Measurements from ENCODE around the gene PCNX3. TPM values are rescaled to one million over a fixed set of nuclear protein-coding genes. Genes with fewer than 3 reads are reported as not detected.

Gene PCNX3
- total RNA-seq, 4 donors from 2014 or later, result 56.4 to 89.0 (median 62.4) TPM

GRCh38 chr11:65620666-65621065 lies 5.1 kb downstream of the PCNX3 start:
- Histone ChIP-seq H3K4me3 (no peak overlapping the region), H3K9me3 (no peaks in the 10 kb centered on the region), H3K27ac (no peak overlapping the region), H3K4me1 (peaks cover 3 to 16% (median 13%) of the 10 kb centered on the region in 4 donors), H3K36me3 (peaks cover 0 to 25% (median 8%) of the 10 kb centered on the region in 4 donors), H3K27me3 (no peaks in the 10 kb centered on the region)
- TF ChIP-seq, protein P1, sequence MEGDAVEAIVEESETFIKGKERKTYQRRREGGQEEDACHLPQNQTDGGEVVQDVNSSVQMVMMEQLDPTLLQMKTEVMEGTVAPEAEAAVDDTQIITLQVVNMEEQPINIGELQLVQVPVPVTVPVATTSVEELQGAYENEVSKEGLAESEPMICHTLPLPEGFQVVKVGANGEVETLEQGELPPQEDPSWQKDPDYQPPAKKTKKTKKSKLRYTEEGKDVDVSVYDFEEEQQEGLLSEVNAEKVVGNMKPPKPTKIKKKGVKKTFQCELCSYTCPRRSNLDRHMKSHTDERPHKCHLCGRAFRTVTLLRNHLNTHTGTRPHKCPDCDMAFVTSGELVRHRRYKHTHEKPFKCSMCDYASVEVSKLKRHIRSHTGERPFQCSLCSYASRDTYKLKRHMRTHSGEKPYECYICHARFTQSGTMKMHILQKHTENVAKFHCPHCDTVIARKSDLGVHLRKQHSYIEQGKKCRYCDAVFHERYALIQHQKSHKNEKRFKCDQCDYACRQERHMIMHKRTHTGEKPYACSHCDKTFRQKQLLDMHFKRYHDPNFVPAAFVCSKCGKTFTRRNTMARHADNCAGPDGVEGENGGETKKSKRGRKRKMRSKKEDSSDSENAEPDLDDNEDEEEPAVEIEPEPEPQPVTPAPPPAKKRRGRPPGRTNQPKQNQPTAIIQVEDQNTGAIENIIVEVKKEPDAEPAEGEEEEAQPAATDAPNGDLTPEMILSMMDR (IDR thresholded peaks at IDR 0.05), result no peak
- TF ChIP-seq POLR2A (IDR thresholded peaks at IDR 0.05) (no peak), POLR2AphosphoS5 (IDR thresholded peaks at IDR 0.05) (no peak), EP300 (IDR thresholded peaks at IDR 0.05; ENCODE audit: low read depth) (no peak)
- WGBS, 2 donors (ENCODE audit: low coverage in 1 of 2), result 93 to 100% methylated on average over 1 to 19 of the region's 19 CpGs
- no peak for DNase-seq
- in situ Hi-C loops (cut with MboI; ENCODE audit: low pct_ligation_motif_present in 1 of 4, low pct_unique_long_range_greater_than_20kb in 1 of 4, low sequenced_read_pairs in 3 of 4) (no loop called here), intact Hi-C loops (cut with DNase I; ENCODE audit: low total_unique reads) (no loop called here)

DNA sequence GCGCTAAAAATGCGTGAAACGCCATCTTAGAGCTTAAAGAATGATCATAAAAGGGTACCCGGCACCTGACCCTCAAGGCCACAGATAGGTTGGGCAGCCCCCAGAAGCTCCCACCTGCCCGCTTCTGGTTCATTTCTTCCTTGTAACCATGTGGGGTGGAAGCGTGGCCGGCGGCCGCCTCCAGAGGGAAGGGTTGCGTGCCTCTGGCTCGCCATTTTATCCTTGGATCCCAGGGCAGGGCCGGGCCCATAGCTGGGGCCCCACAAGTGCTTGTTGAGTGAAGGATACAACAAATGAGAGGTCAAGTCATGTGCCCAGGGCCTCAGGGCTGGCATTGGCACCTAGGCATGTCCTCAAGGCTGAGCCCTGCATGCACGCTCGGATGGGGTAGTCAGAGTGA lies 5.9 kb downstream of the PCNX3 start:
- peaks cover 0 to 26% (median 8%) of the 10 kb centered on the region in 4 donors for H3K36me3 ChIP-seq
- intact Hi-C loops (cut with DNase I; ENCODE audit: low total_unique reads), result no loop called here
- H3K27me3 ChIP-seq, result no peaks in the 10 kb centered on the region
- in situ Hi-C loops (cut with MboI; ENCODE audit: low pct_ligation_motif_present in 1 of 4, low pct_unique_long_range_greater_than_20kb in 1 of 4, low sequenced_read_pairs in 3 of 4), result no loop called here
- no peaks in the 10 kb centered on the region for H3K9me3 ChIP-seq
- DNase-seq, result no peak
- no peak overlapping the region for H3K27ac ChIP-seq
- TF ChIP-seq POLR2AphosphoS5 (IDR thresholded peaks at IDR 0.05) (no peak), EP300 (IDR thresholded peaks at IDR 0.05; ENCODE audit: low read depth) (no peak), POLR2A (IDR thresholded peaks at IDR 0.05) (no peak)
- TF ChIP-seq, protein P1 (IDR thresholded peaks at IDR 0.05), result no peak
- H3K4me1 ChIP-seq, result peaks cover 3 to 12% (median 10%) of the 10 kb centered on the region in 4 donors
- 93 to 99% methylated on average over 3 to 14 of the region's 14 CpGs for WGBS, 2 donors (ENCODE audit: low coverage in 1 of 2)
- no peak overlapping the region for H3K4me3 ChIP-seq

DNA sequence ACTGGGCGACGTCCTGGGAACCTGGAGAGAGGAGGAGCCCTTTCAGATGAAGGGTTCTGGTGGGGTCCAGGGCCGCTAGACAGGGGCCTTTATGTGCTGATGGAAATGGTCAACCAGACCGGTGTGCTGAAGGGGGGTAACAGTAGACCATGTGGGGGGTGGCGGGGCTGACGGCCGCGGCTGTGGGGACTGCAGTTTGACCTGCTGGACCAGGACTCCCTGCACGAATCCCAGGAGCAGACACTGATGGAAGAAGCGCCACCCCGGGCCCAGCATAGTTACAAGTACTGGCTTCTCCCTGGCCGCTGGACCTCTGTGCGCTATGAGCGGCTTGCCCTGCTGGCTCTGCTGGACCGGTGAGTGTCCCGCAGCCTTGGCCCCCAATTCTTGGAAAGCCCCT lies 6.4 kb downstream of the PCNX3 start:
- 90 to 96% methylated on average over 2 to 15 of the region's 16 CpGs for WGBS, 2 donors (ENCODE audit: low coverage in 1 of 2)
- H3K4me1 ChIP-seq, result peaks cover 0 to 7% (median 5%) of the 10 kb centered on the region in 4 donors
- TF ChIP-seq POLR2A (IDR thresholded peaks at IDR 0.05) (no peak), EP300 (IDR thresholded peaks at IDR 0.05; ENCODE audit: low read depth) (no peak), POLR2AphosphoS5 (IDR thresholded peaks at IDR 0.05) (no peak)
- TF ChIP-seq, protein P1 (IDR thresholded peaks at IDR 0.05), result no peak
- no peak overlapping the region for H3K27ac ChIP-seq
- H3K9me3 ChIP-seq, result no peaks in the 10 kb centered on the region
- in situ Hi-C loops (cut with MboI; ENCODE audit: low pct_ligation_motif_present in 1 of 4, low pct_unique_long_range_greater_than_20kb in 1 of 4, low sequenced_read_pairs in 3 of 4), result no loop called here
- peaks cover 0 to 30% (median 8%) of the 10 kb centered on the region in 4 donors for H3K36me3 ChIP-seq
- DNase-seq, result no peak
- intact Hi-C loops (cut with DNase I; ENCODE audit: low total_unique reads), result no loop called here
- H3K4me3 ChIP-seq, result no peak overlapping the region
- H3K27me3 ChIP-seq, result no peaks in the 10 kb centered on the region

DNA sequence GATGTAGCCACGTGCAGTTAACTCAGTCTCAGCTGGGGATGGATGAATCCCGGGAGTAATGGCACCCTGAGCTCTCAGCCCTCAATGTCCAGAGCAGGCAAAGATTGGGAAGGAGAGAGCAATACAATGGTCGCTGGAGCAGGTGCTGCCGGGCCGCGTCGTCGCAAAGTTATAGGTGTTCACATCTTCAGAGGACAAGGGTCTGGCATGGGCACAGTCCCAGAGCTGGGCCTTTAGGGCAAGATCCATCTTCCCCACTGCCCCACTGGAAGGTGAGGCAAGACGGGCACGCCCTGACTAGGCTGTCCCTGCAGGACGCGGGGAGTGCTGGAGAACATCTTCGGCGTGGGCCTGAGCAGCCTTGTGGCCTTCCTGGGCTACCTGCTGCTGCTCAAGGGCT lies 7.6 kb downstream of the PCNX3 start:
- no peaks in the 10 kb centered on the region for H3K27me3 ChIP-seq
- in situ Hi-C loops (cut with MboI; ENCODE audit: low pct_ligation_motif_present in 1 of 4, low pct_unique_long_range_greater_than_20kb in 1 of 4, low sequenced_read_pairs in 3 of 4) (no loop called here), intact Hi-C loops (cut with DNase I; ENCODE audit: low total_unique reads) (no loop called here)
- H3K9me3 ChIP-seq, result no peaks in the 10 kb centered on the region
- H3K4me3 ChIP-seq, result no peak overlapping the region
- no peak for DNase-seq
- TF ChIP-seq EP300 (IDR thresholded peaks at IDR 0.05; ENCODE audit: low read depth) (no peak), POLR2A (IDR thresholded peaks at IDR 0.05) (no peak), POLR2AphosphoS5 (IDR thresholded peaks at IDR 0.05) (no peak)
- TF ChIP-seq, protein P1 (IDR thresholded peaks at IDR 0.05), result no peak
- H3K4me1 ChIP-seq, result peaks cover 0 to 3% (median 0%) of the 10 kb centered on the region in 4 donors
- peaks cover 0 to 28% (median 5%) of the 10 kb centered on the region in 4 donors for H3K36me3 ChIP-seq
- WGBS, 2 donors (ENCODE audit: low coverage in 1 of 2), result 89% methylated on average over 14 of the region's 14 CpGs; no CpG with 5 or more reads in 1 of the 2 donors
- H3K27ac ChIP-seq, result no peak overlapping the region
